ENCODE measurements around the gene PRR20C.
"Not testable (repeated sequence)": the region's sequence is repeated elsewhere in the genome, so short reads cannot be mapped to it uniquely, and the experiment has no call there.

Gene PRR20C

GRCh38 chr13:57153761-57154160 lies at the start of gene PRR20C:
PRR20C (plus strand) TSS chr13:57154061; CDS start chr13:57154448, 387 bp downstream.
- not testable (repeated sequence) for DNase-seq

GRCh38 chr13:57114945-57115344 lies 38.9 kb upstream of the PRR20C start:
- no peak for DNase-seq

GRCh38 chr13:57123681-57124080 lies 30.2 kb upstream of the PRR20C start:
- no peak for DNase-seq

GRCh38 chr13:57128909-57129308 lies 25.0 kb upstream of the PRR20C start:
- no peak for DNase-seq

- no peak for DNase-seq
Observed at GRCh38 chr13:57136093-57136492, 17.8 kb upstream of the PRR20C start.

- no peak for DNase-seq
Observed at GRCh38 chr13:57137585-57137984, 16.3 kb upstream of the PRR20C start.

- no peak for DNase-seq
Observed at GRCh38 chr13:57138988-57139387, 14.9 kb upstream of the PRR20C start.

- not testable (repeated sequence) for DNase-seq
Observed at GRCh38 chr13:57139781-57140180, 14.1 kb upstream of the PRR20C start.

GRCh38 chr13:57140235-57140968 lies 13.5 kb upstream of the PRR20C start, which contains the start of gene PRR20A:
PRR20A (plus strand) TSS chr13:57140918; CDS start chr13:57141305, 387 bp downstream.
- not testable (repeated sequence) for DNase-seq

- DNase-seq = not testable (repeated sequence)
Observed at GRCh38 chr13:57147188-57147587, 6.7 kb upstream of the PRR20C start, which contains the start of gene PRR20B. PRR20B (plus strand) TSS chr13:57147488; CDS start chr13:57147875, 387 bp downstream.

- DNase-seq = not testable (repeated sequence)
Observed at GRCh38 chr13:57148106-57148505, 5.8 kb upstream of the PRR20C start.

- DNase-seq = not testable (repeated sequence)
Observed at GRCh38 chr13:57160332-57160731, 6.5 kb downstream of the PRR20C start, which contains the start of gene PRR20D. PRR20D (plus strand) TSS chr13:57160632; CDS start chr13:57161019, 387 bp downstream.

GRCh38 chr13:57166897-57167296 lies 13.0 kb downstream of the PRR20C start, which contains the start of gene PRR20E:
PRR20E (plus strand) TSS chr13:57167197; CDS start chr13:57167584, 387 bp downstream.
- not testable (repeated sequence) for DNase-seq

- no peak for DNase-seq
Observed at GRCh38 chr13:57191667-57192066, 37.8 kb downstream of the PRR20C start.

Data from Kasumi-1 (cell line).